C4-2B (cell line): ENCODE data around the gene GRIK4.

ENCODE experiments used
- H3K27ac ChIP-seq: fragments of 450-650 bp; 2 replicates; pipeline ENCODE4 v1.5.1; 2017
- ZFX ChIP-seq: fragments of 450-650 bp; IDR thresholded peaks from 2 replicates; pipeline ENCODE4 v1.6.1; 2017
- TF ChIP-seq, protein P1 (sequence below): fragments of 450-650 bp; conservative IDR thresholded peaks from 2 replicates; pipeline ENCODE4 v1.5.1; 2017; ENCODE audit warnings: mild to moderate bottlenecking

Gene GRIK4

DNA sequence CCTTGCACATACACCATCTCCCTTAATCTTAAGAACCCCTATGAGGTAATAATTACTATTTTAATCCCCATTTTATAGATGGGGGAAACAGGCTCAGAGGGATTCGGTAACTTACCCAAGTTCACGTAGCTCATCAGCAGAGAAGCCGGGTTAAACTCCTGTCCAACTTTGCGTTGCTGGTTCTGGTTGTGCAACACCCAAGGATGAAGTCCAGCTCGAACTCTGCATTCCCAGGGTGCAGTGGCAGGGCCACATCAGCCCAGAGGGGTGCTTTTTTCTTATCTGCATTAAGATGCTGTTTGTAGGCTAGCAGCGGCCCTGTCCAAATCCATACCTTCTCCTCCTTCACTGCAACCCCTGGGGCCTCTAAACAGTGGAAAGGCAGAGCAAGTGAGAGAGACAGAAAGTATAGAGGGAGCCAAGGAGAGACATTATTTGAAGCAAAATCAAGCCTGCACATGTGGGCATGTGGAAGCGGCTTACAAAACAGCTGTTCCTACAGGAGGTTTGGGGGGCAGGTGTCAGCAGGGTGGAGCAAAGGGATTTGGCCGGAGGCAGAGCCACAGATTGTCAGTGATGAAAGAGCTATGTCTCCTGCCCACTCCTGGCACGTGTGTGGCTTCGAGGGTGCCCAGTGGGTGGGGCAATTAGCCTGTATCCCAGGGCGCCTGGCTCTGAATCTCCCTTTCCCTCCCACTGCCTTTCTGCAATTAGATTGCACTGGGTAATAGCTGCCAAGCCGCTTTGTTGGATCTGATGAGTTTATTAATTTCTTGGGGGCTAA, 382.8 kb downstream of the GRIK4 start:
- TF ChIP-seq ZFX: no peak
- TF ChIP-seq, protein P1, sequence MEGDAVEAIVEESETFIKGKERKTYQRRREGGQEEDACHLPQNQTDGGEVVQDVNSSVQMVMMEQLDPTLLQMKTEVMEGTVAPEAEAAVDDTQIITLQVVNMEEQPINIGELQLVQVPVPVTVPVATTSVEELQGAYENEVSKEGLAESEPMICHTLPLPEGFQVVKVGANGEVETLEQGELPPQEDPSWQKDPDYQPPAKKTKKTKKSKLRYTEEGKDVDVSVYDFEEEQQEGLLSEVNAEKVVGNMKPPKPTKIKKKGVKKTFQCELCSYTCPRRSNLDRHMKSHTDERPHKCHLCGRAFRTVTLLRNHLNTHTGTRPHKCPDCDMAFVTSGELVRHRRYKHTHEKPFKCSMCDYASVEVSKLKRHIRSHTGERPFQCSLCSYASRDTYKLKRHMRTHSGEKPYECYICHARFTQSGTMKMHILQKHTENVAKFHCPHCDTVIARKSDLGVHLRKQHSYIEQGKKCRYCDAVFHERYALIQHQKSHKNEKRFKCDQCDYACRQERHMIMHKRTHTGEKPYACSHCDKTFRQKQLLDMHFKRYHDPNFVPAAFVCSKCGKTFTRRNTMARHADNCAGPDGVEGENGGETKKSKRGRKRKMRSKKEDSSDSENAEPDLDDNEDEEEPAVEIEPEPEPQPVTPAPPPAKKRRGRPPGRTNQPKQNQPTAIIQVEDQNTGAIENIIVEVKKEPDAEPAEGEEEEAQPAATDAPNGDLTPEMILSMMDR: no peak
- H3K27ac ChIP-seq: no peak overlapping the region

DNA sequence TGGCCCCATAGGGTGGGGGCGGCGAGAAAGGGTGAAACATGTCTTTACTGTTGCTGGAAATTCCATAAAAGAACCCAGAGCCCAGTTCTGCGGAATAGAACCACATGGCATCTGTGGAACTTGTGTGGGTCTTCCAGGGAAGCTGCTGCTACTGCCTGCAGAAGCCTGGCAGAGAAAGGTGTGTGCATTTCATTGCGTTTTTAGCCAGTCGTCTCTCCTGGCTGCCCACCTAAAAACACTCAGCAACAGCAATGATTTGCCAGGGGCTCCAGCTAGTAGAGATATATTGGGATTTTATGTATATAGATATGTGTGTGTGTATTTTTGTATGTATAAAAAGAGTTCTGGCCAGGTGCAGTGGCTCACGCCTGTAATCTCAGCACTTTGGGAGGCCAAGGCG, 385.1 kb downstream of the GRIK4 start:
- TF ChIP-seq, protein P1: no peak
- TF ChIP-seq ZFX: no peak
- H3K27ac ChIP-seq: no peak overlapping the region

DNA sequence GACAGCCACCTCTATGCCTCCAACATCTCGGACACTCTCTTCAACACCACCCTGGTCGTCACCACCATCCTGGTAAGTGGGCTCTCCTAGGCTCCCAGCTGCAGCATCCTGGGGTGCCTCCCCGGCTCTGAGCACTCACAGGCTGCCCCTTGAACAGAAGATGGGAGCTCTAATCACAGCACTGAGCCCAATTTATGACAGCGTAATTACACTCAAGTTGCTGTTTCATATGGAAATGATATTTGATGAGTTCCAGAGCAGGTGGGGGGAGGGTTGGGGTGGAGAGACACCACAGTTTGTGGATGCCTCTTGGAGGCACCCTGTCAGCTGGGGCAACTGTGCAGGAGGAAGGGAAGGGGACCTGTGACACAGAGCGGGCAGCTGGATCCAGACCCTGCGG, 387.0 kb downstream of the GRIK4 start:
- H3K27ac ChIP-seq: no peak overlapping the region

DNA sequence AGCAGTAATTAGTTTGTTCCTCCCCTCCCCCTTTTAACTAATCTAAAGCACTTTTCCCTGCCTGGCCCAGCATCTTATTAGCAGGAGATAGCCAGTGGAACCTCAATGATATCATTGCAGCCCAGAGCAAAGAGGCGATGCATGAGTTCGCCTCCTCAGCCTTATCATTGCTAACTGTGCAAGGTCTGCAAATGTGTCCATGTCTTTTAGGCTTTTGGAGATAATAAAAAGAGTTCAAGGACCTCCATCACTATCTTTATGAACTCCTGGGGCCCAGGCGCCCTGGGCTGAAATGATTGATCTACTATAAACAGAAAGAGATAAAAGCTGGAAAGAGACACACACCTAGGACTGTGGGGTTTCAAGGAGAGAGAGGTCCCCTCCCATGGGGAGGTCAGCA, 388.2 kb downstream of the GRIK4 start:
- H3K27ac ChIP-seq: no peak overlapping the region
- no peak for TF ChIP-seq ZFX
- TF ChIP-seq, protein P1: no peak

More for the DNA sequence above, 387.0 kb downstream of the GRIK4 start:
- no peak for TF ChIP-seq ZFX
- TF ChIP-seq, protein P1: no peak

DNA sequence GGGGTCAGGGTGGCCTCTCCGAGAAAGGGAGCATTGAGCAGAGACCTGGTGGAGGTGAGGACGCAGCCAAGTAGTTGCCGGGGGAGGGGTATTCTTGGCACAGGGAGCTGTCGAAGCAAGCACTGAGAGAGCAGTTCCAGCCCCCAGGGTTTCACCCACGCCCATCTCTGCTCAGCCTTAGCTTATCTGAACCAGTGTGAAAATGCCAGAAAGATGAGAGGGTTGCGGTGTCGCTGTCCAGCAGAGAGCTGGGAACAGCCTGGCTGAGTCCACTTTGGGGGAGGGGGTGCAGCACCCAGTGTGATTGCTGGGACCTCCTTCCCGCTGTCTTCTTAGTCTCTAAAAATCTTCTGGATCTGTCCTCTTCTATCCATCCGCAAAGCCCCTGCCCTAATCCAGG, 389.1 kb downstream of the GRIK4 start:
- H3K27ac ChIP-seq: no peak overlapping the region
- no peak for TF ChIP-seq ZFX
- TF ChIP-seq, protein P1: no peak

DNA sequence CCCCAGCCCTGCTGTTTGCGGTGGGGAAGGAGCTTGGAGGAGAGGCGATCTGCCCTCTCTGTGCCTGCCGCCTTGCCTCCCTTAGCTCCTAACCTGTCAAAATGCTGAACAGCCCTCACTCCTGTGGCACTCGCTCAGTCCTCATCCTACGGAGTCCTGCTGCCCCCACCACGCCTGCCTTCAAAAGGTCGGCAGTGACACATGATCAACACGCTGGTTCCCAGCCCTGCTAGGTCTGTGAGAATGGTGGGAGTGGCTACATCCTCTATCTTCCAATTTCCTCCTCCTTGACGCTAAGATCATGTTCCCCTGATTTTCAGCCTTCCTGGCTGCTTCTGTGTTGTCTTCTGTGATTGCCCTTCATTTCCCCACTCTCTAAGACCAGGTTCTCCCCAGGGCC, 392.1 kb downstream of the GRIK4 start:
- no peak for TF ChIP-seq ZFX
- TF ChIP-seq, protein P1: no peak
- H3K27ac ChIP-seq: no peak overlapping the region

DNA sequence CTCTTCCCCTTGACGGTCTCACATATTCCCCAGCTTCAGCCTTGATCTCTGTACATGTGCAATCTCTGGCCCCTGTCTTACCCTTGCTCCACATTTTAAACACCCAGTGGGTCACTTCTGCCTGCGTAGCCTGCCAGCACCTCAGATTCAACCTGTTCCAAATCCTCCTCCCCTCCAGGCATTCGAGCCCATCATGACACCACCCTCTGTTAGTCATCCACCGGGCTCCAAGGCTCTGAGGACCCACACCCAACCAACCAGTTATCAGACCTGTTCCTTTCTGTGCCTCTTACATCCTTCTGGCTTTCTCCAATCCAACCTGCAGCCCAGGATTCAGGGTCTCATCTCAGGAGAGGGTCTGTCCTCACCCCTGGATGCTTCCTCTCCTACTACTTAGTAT, 392.6 kb downstream of the GRIK4 start:
- TF ChIP-seq ZFX: no peak
- TF ChIP-seq, protein P1: no peak
- H3K27ac ChIP-seq: no peak overlapping the region
